CD4-positive, alpha-beta T cell (primary cell): Measurements from ENCODE around the gene TBCEL. TPM values are rescaled to one million over a fixed set of nuclear protein-coding genes. Genes with fewer than 3 reads are reported as not detected.

Source experiments
- ATAC-seq: fragments of 200-7000 bp; cut with Tn5 transposase; one replicate; pipeline ENCODE4 v1.10.0; 2022; ENCODE audit warnings: mild to moderate bottlenecking; ENCODE audit not compliant: poor library complexity
- CTCF ChIA-PET: fragments of 350-600 bp; sonication (Branson Sonifier 250); formaldehyde crosslinking; loops from one replicate; lab custom pipeline; 2021; ENCODE audit warnings: antibody characterized with exemption, inconsistent platforms; lab: Charles Lee
- POLR2A ChIA-PET: fragments of 350-600 bp; sonication (Branson Sonifier 250); formaldehyde crosslinking; loops from one replicate; lab custom pipeline; 2021; ENCODE audit warnings: antibody characterized with exemption, inconsistent platforms; lab: Charles Lee
- DNase-seq, 14 experiments: peaks; one replicate each; pipeline ENCODE4 v3.0.0-alpha.2; 2013 to 2020; ENCODE audit warnings: mixed read lengths in 2 of 14
- H3K27ac ChIP-seq, 2 donors: one replicate each; pipeline versions ENCODE4 v1.5.1 to v1.7.0; 2013; ENCODE audit warnings: low read length in 2 of 2, low read depth in 1 of 2, mild to moderate bottlenecking in 1 of 2
- H3K27me3 ChIP-seq, 2 experiments: 1 replicate in 1 of 2; 2 replicates in 1 of 2; pipeline versions ENCODE4 v1.6.1 to v1.7.0; 2013; ENCODE audit warnings: low read length in 2 of 2, control low read depth in 1 of 2, mild to moderate bottlenecking in 1 of 2, moderate library complexity in 1 of 2; ENCODE audit not compliant: insufficient read depth in 2 of 2, control insufficient read depth in 1 of 2
- H3K36me3 ChIP-seq: one replicate; pipeline ENCODE4 v1.6.1; 2013; ENCODE audit warnings: low read length, control low read depth; ENCODE audit not compliant: insufficient read depth
- H3K4me1 ChIP-seq: one replicate; pipeline ENCODE4 v1.6.1; 2013; ENCODE audit warnings: low read length, control low read depth; ENCODE audit not compliant: insufficient read depth
- H3K4me3 ChIP-seq: one replicate; pipeline ENCODE4 v1.5.1; 2013; ENCODE audit warnings: mild to moderate bottlenecking, low read length, moderate library complexity
- H3K9me3 ChIP-seq, 2 experiments: 1 replicate in 1 of 2; 2 replicates in 1 of 2; pipeline versions ENCODE4 v1.6.1 to v1.7.0; 2013; ENCODE audit warnings: low read length in 2 of 2, mild to moderate bottlenecking in 2 of 2, control low read depth in 1 of 2, moderate library complexity in 1 of 2; ENCODE audit not compliant: control insufficient read depth in 1 of 2, insufficient read depth in 1 of 2
- H3K27ac Mint-ChIP-seq: one replicate; pipeline ENCODE4 v1.8.0; 2020; ENCODE audit warnings: mixed read lengths
- H3K27me3 Mint-ChIP-seq: one replicate; pipeline ENCODE4 v1.8.0; 2021; ENCODE audit warnings: mixed read lengths
- H3K36me3 Mint-ChIP-seq: one replicate; pipeline ENCODE4 v1.8.0; 2021; ENCODE audit warnings: low read depth, mixed read lengths
- H3K4me1 Mint-ChIP-seq: one replicate; pipeline ENCODE4 v1.8.0; 2021; ENCODE audit warnings: low read depth, mixed read lengths
- H3K4me3 Mint-ChIP-seq: one replicate; pipeline ENCODE4 v1.8.0; 2020; ENCODE audit warnings: mild to moderate bottlenecking, mixed read lengths
- H3K9me3 Mint-ChIP-seq: one replicate; pipeline ENCODE4 v1.8.0; 2020; ENCODE audit warnings: mixed read lengths
- CTCF ChIP-seq: fragments of 200-600 bp; IDR thresholded peaks from one replicate; pipeline ENCODE4 v1.8.0; 2022; ENCODE audit warnings: antibody characterized with exemption, mild to moderate bottlenecking
- intact Hi-C, 2 experiments: fragments of 100-400 bp; cut with DNase I in 1 of 2; cut with micrococcal nuclease in 1 of 2; formaldehyde crosslinking; loops; one replicate each; pipeline versions ENCODE4 v1.15.1 to v1.9.0; 2023 to 2025; cut with DNase I, micrococcal nuclease
- total RNA-seq, 174 experiments: library from RNA in 2 of 174; stranded (reverse) in 2 of 174; gene quantifications; one replicate each; pipeline ENCODE4 v1.2.3 and lab custom pipeline; 2021 to 2026

The TBCEL gene
- total RNA-seq, 2 experiments from 2014 or later: 19.4 to 20.3 TPM

- DNase-seq: no peak
- H3K4me3 ChIP-seq: no peak overlapping the region
- intact Hi-C loops: no loop called here
- no peak overlapping the region for H3K27ac ChIP-seq
- POLR2A ChIA-PET: no interaction called here
- peaks cover 28% of the 10 kb centered on the region for H3K36me3 ChIP-seq
- Mint-ChIP-seq H3K27me3 (no peaks in the 10 kb centered on the region), H3K9me3 (no peaks in the 10 kb centered on the region), H3K36me3 (peaks cover 91% of the 10 kb centered on the region), H3K4me1 (no peaks in the 10 kb centered on the region), H3K27ac (no peak overlapping the region), H3K4me3 (no peak overlapping the region)
- CTCF ChIA-PET: no interaction called here
- no peaks in the 10 kb centered on the region for H3K4me1 ChIP-seq
- peaks cover 0 to 4% of the 10 kb centered on the region in 2 experiments for H3K9me3 ChIP-seq
- no peak for ATAC-seq
- H3K27me3 ChIP-seq: no peaks in the 10 kb centered on the region
- TF ChIP-seq CTCF: no peak
These were observed 43.6 kb downstream of the TBCEL start for GRCh38 chr11:121067453-121067852.

- no peaks in the 10 kb centered on the region for H3K9me3 Mint-ChIP-seq
- no peaks in the 10 kb centered on the region for H3K4me1 Mint-ChIP-seq
- H3K27ac ChIP-seq: no peak overlapping the region
- H3K27me3 ChIP-seq: no peaks in the 10 kb centered on the region
- no peaks in the 10 kb centered on the region for H3K4me1 ChIP-seq
- intact Hi-C loops: no loop called here
- ChIA-PET CTCF (no interaction called here), POLR2A (no interaction called here)
- no peak overlapping the region for H3K4me3 ChIP-seq
- H3K4me3 Mint-ChIP-seq: no peak overlapping the region
- H3K27ac Mint-ChIP-seq: no peak overlapping the region
- no peak for ATAC-seq
- no peaks in the 10 kb centered on the region for H3K27me3 Mint-ChIP-seq
- H3K9me3 ChIP-seq: peaks cover 0 to 4% of the 10 kb centered on the region in 2 experiments
- TF ChIP-seq CTCF: no peak
- DNase-seq: no peak
- H3K36me3 ChIP-seq: peaks cover 22% of the 10 kb centered on the region
- peaks cover 91% of the 10 kb centered on the region for H3K36me3 Mint-ChIP-seq
These were observed 44.2 kb downstream of the TBCEL start for GRCh38 chr11:121067962-121068647.

GRCh38 chr11:121068787-121069186 is 44.9 kb downstream of the TBCEL start:
- Histone ChIP-seq H3K36me3 (peaks cover 20% of the 10 kb centered on the region), H3K9me3 (peaks cover 0 to 4% of the 10 kb centered on the region in 2 experiments), H3K4me1 (no peaks in the 10 kb centered on the region), H3K27me3 (no peaks in the 10 kb centered on the region), H3K27ac (no peak overlapping the region), H3K4me3 (no peak overlapping the region)
- Mint-ChIP-seq H3K9me3 (no peaks in the 10 kb centered on the region), H3K4me1 (no peaks in the 10 kb centered on the region), H3K27ac (no peak overlapping the region), H3K4me3 (no peak overlapping the region), H3K27me3 (no peaks in the 10 kb centered on the region), H3K36me3 (peaks cover 84% of the 10 kb centered on the region)
- POLR2A ChIA-PET: no interaction called here
- intact Hi-C loops: no loop called here
- ATAC-seq (no peak), DNase-seq (no peak)
- CTCF ChIA-PET: no interaction called here
- no peak for TF ChIP-seq CTCF
